SK-N-SH (cell line): ENCODE results near the gene TRIM40. TPM values are rescaled to one million over a fixed set of nuclear protein-coding genes. Genes with fewer than 3 reads are reported as not detected.

Experiments used
- CTCF ChIA-PET: fragments of 300-600, 350-600 bp; formaldehyde crosslinking; extraction: SDS; loops from one replicate; lab custom pipeline; 2021; lab: Yijun Ruan, JAX
- POLR2A ChIA-PET: fragments of 350-600 bp; sonication (Branson Sonifier 250); formaldehyde crosslinking; extraction: SDS; loops from one replicate; lab custom pipeline; 2020; ENCODE audit warnings: antibody characterized with exemption, inconsistent platforms; lab: Yijun Ruan, JAX
- DNase-seq: peaks from one replicate; pipeline ENCODE4 v3.0.0; 2012
- H2AFZ ChIP-seq: fragments of 200-600 bp; sonication (generic); 2 replicates; pipeline ENCODE4 v1.8.1; 2016; ENCODE audit warnings: antibody characterized with exemption, mild to moderate bottlenecking, low read depth
- H3F3A ChIP-seq: fragments of 200-600 bp; sonication (generic); replicated peaks from 2 replicates; pipeline ENCODE3; 2016; ENCODE audit warnings: antibody characterized with exemption, mild to moderate bottlenecking; ENCODE audit not compliant: insufficient read depth
- H3K27ac ChIP-seq, 2 experiments: fragments of 200-500 bp in 1 of 2; fragments of 200-600 bp in 1 of 2; sonication (Bioruptor generic) in 1 of 2; sonication (generic), shearing (Covaris generic) in 1 of 2; 2 replicates each; pipeline versions ENCODE4 v1.5.1 to v1.6.1; 2014 to 2016; ENCODE audit warnings: low read depth in 2 of 2, inconsistent platforms in 1 of 2, low read length in 1 of 2, mild to moderate bottlenecking in 1 of 2, mixed read lengths in 1 of 2
- H3K27me3 ChIP-seq: fragments of 200-600 bp; sonication (generic), shearing (Covaris generic); 2 replicates; pipeline ENCODE4 v1.6.1; 2016; ENCODE audit warnings: mixed run types; ENCODE audit not compliant: insufficient read depth
- H3K36me3 ChIP-seq, 2 experiments: fragments of 200-500 bp in 1 of 2; fragments of 200-600 bp in 1 of 2; sonication (Bioruptor generic) in 1 of 2; sonication (generic) in 1 of 2; replicated peaks in 1 of 2; 2 replicates each; pipeline versions ENCODE3 to v1.5.1; 2014 to 2016; ENCODE audit warnings: low read length in 1 of 2, mild to moderate bottlenecking in 1 of 2; ENCODE audit not compliant: insufficient read depth in 2 of 2, control insufficient read depth in 1 of 2
- H3K4me1 ChIP-seq, 2 experiments: fragments of 200-500 bp in 1 of 2; fragments of 200-600 bp in 1 of 2; sonication (Bioruptor generic) in 1 of 2; sonication (generic), shearing (Covaris generic) in 1 of 2; 2 replicates each; pipeline versions ENCODE4 v1.5.1 to v1.6.1; 2014 to 2016; ENCODE audit warnings: low read depth in 1 of 2, low read length in 1 of 2, mixed run types in 1 of 2; ENCODE audit not compliant: insufficient read depth in 2 of 2, control insufficient read depth in 1 of 2
- H3K4me2 ChIP-seq: fragments of 200-600 bp; sonication (generic), shearing (Covaris generic); 2 replicates; pipeline ENCODE4 v1.6.1; 2017; ENCODE audit warnings: mixed run types
- H3K4me3 ChIP-seq, 2 experiments: fragments of 200-500 bp in 1 of 2; fragments of 200-600 bp in 1 of 2; sonication (Bioruptor generic) in 1 of 2; sonication (generic), shearing (Covaris generic) in 1 of 2; 2 replicates each; pipeline versions ENCODE4 v1.5.1 to v1.8.1; 2014 to 2016; ENCODE audit warnings: low read depth in 2 of 2, inconsistent platforms in 1 of 2, low read length in 1 of 2, mild to moderate bottlenecking in 1 of 2, mixed read lengths in 1 of 2, moderate library complexity in 1 of 2
- H3K79me2 ChIP-seq: fragments of 200-600 bp; sonication (generic); 2 replicates; pipeline ENCODE4 v1.8.1; 2017; ENCODE audit warnings: mild to moderate bottlenecking; ENCODE audit not compliant: insufficient read depth
- H3K9ac ChIP-seq: fragments of 200-600 bp; sonication (generic); 2 replicates; pipeline ENCODE4 v1.6.1; 2017; ENCODE audit warnings: mixed run types
- H3K9me2 ChIP-seq: fragments of 200-600 bp; sonication (generic); 2 replicates; pipeline ENCODE4 v1.6.1; 2017; ENCODE audit warnings: mixed run types
- H3K9me3 ChIP-seq: fragments of 200-600 bp; sonication (generic); 2 replicates; pipeline ENCODE4 v1.6.1; 2017; ENCODE audit warnings: mixed run types, mild to moderate bottlenecking, moderate library complexity
- H4K20me1 ChIP-seq: fragments of 200-600 bp; sonication (generic); 2 replicates; pipeline ENCODE4 v1.6.1; 2017; ENCODE audit warnings: mild to moderate bottlenecking, mixed run types; ENCODE audit not compliant: insufficient read depth
- CHD2 ChIP-seq: fragments of 150-350 bp; IDR thresholded peaks from 2 replicates; pipeline ENCODE4 v1.6.1; 2018; ENCODE audit warnings: low read length; ENCODE audit not compliant: partially characterized antibody
- ELF1 ChIP-seq: IDR thresholded peaks from 2 replicates; pipeline ENCODE4 v1.4.0; 2012
- EP300 ChIP-seq, 2 experiments: IDR thresholded peaks; 2 replicates each; pipeline versions ENCODE4 v1.4.0 to v1.6.1; 2012; ENCODE audit warnings: borderline replicate concordance in 1 of 2, low read depth in 1 of 2, low read length in 1 of 2
- EZH2phosphoT487 ChIP-seq: fragments of 200-600 bp; sonication (generic); IDR thresholded peaks from 2 replicates; pipeline ENCODE4 v1.6.1; 2017; ENCODE audit warnings: low read depth, mixed run types, mild to moderate bottlenecking, antibody characterized with exemption, moderate library complexity, borderline replicate concordance
- FOXM1 ChIP-seq: IDR thresholded peaks from 2 replicates; pipeline ENCODE4 v1.4.0; 2012; ENCODE audit warnings: low read depth, mild to moderate bottlenecking
- GABPA ChIP-seq: IDR thresholded peaks from 2 replicates; pipeline ENCODE4 v1.4.0; 2012; ENCODE audit warnings: low read depth, mild to moderate bottlenecking
- GATA2 ChIP-seq: sonication (generic); formaldehyde crosslinking; IDR thresholded peaks from 2 replicates; pipeline ENCODE4 v1.5.0; 2020; ENCODE audit warnings: mild to moderate bottlenecking, missing genetic modification reagents
- JUND ChIP-seq: IDR thresholded peaks from 2 replicates; pipeline ENCODE4 v1.4.0; 2012
- MEF2A ChIP-seq: IDR thresholded peaks from 2 replicates; pipeline ENCODE4 v1.4.0; 2012; ENCODE audit warnings: low read depth, borderline replicate concordance
- NRF1 ChIP-seq: IDR thresholded peaks from 2 replicates; pipeline ENCODE4 v1.6.1; 2012; ENCODE audit warnings: low read depth, mild to moderate bottlenecking, low read length
- POLR2AphosphoS5 ChIP-seq: IDR thresholded peaks from 2 replicates; pipeline ENCODE4 v1.6.1; 2012; ENCODE audit warnings: low read depth, low read length
- RAD21 ChIP-seq: IDR thresholded peaks from 2 replicates; pipeline ENCODE4 v1.6.1; 2012; ENCODE audit warnings: mild to moderate bottlenecking, low read length
- RXRA ChIP-seq: IDR thresholded peaks from 2 replicates; pipeline ENCODE4 v1.4.0; 2012; ENCODE audit warnings: low read depth, mild to moderate bottlenecking, borderline replicate concordance
- SIN3A ChIP-seq: IDR thresholded peaks from 2 replicates; pipeline ENCODE4 v1.6.1; 2012; ENCODE audit warnings: low read depth, mild to moderate bottlenecking, low read length, moderate library complexity, borderline replicate concordance
- TAF1 ChIP-seq: IDR thresholded peaks from 2 replicates; pipeline ENCODE4 v1.6.1; 2012; ENCODE audit warnings: low read depth, mild to moderate bottlenecking, low read length, moderate library complexity, borderline replicate concordance
- TCF12 ChIP-seq: IDR thresholded peaks from 2 replicates; pipeline ENCODE4 v1.4.0; 2012
- TEAD4 ChIP-seq: IDR thresholded peaks from 2 replicates; pipeline ENCODE4 v1.4.0; 2012; ENCODE audit warnings: mild to moderate bottlenecking, borderline replicate concordance; ENCODE audit not compliant: insufficient read depth
- WGBS: methylation state at CpG from one replicate; pipeline ENCODE4 v1.1.6; 2017; ENCODE audit warnings: low lambda C conversion rate; 5-methylcytosine and 5-hydroxymethylcytosine counted together
- polyA plus RNA-seq, 3 experiments: library from polyadenylated mRNA; depleted of rRNA; stranded (reverse); fragments of >200 nt; gene quantifications; 2 replicates each; pipeline ENCODE4 v1.2.3, GENCODE V29; 2012
- TF ChIP-seq, protein P1 (sequence below): IDR thresholded peaks from 2 replicates; pipeline ENCODE4 v1.4.0; 2012; ENCODE audit warnings: low read depth, borderline replicate concordance
- TF ChIP-seq, protein P2 (sequence below): IDR thresholded peaks from 2 replicates; pipeline ENCODE4 v1.4.0; 2012; ENCODE audit warnings: low read depth, borderline replicate concordance
- TF ChIP-seq, protein P3 (sequence below): fragments of 150-350 bp; IDR thresholded peaks from 2 replicates; pipeline ENCODE4 v1.6.1; 2016; ENCODE audit warnings: mild to moderate bottlenecking, low read depth, low read length
- TF ChIP-seq, protein P4 (sequence below): IDR thresholded peaks from 2 replicates; pipeline ENCODE4 v1.4.0; 2012; ENCODE audit warnings: low read depth

Gene TRIM40
- polyA plus RNA-seq, 1 of the 3 experiments (the other 2 are of a cell fraction), result not detected

DNA sequence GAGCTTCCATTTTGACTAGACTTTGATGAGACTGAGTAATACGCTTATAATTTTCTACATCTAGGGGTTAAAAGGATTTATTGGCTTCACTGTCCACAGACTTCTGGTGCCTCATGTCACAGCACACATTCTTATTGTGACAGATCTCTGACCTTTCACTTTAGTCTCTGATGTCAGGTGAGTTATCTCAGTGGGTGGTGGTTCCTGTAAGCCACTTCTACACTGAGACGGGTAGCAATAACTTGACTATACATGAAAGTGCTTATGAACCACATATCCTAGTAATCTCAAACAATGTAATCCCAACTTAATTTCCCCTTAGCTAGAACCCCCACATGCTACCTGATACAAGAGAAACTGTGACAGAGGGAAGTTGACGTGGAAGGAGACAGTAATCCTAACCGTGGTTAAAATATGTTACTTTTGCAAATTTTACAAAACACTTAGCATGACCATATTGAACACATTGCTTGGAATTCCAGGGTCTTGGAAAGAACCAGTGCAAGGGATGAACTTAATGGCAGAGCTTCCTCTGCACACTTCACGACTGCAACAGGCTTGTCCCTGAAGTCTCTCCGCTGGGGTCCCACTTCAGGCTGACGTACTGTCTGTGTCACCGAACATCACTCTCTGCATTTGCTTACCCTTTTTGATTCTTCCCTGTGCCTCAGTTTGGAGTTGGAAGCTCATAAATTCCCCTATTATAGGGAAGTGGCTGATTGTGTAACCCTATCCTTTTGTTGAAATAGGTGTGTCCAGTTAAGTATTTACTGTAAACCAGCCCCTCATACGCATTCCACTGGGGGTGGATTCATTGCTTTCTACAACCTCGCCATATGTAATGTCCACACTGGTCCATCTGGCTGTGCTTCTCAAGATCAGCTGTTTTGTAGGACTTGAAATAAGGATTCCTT, 6.4 kb upstream of the TRIM40 start:
- no peak for TF ChIP-seq GATA2 (CRISPR knock-in tag)
- no peak for TF ChIP-seq TCF12
- no peak for TF ChIP-seq FOXM1
- TF ChIP-seq GABPA, result no peak
- no peak for TF ChIP-seq JUND
- TF ChIP-seq, all 33 proteins: peak for 0
- POLR2A ChIA-PET, result no interaction called here

DNA sequence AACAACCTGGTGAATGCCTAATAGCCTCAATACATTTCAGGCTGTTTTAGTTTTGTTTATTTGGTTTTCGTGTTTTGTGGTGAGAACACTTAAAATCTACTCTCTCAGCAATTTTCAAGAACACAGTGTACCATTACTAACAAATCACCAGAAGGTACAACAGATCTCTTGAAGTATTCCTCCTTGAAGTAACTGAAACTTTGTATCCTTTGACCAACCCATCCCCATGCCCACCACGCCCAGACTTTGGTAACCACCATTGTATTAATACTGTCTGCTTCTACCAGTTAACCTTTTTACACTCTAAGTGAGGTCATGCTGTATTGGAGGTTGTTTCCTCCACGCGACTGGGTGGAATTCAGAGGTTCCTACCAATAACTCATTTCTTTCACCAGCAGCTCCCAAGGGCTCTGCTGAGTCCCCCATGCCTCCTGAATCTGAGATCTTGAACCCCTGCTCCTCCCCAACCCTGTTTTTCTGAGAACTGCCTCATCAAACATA, 5.7 kb upstream of the TRIM40 start:
- Histone ChIP-seq H2AFZ (no peak overlapping the region), H3K9me2 (no peaks in the 10 kb centered on the region), H3K4me3 (no peak overlapping the region), H3K36me3 (no peaks in the 10 kb centered on the region), H3K27ac (no peak overlapping the region), H3F3A (no peaks in the 10 kb centered on the region), H3K9me3 (no peaks in the 10 kb centered on the region), H3K27me3 (peaks cover 84% of the 10 kb centered on the region), H4K20me1 (no peaks in the 10 kb centered on the region), H3K9ac (no peak overlapping the region), H3K79me2 (no peaks in the 10 kb centered on the region), H3K4me1 (no peaks in the 10 kb centered on the region), H3K4me2 (no peak overlapping the region)
- POLR2A ChIA-PET, result no interaction called here
- no peak for DNase-seq
- 14% methylated on average over 4 of the region's 4 CpGs for WGBS
- CTCF ChIA-PET, result interaction anchor here (0.7 to 6.2 kb wide), 32 partner anchors 8 to 480 kb away, joined by 3 to 207 read pairs (median 6); partner anchors contain the start of genes POLR1H and PPP1R11
- TF ChIP-seq, protein P1, sequence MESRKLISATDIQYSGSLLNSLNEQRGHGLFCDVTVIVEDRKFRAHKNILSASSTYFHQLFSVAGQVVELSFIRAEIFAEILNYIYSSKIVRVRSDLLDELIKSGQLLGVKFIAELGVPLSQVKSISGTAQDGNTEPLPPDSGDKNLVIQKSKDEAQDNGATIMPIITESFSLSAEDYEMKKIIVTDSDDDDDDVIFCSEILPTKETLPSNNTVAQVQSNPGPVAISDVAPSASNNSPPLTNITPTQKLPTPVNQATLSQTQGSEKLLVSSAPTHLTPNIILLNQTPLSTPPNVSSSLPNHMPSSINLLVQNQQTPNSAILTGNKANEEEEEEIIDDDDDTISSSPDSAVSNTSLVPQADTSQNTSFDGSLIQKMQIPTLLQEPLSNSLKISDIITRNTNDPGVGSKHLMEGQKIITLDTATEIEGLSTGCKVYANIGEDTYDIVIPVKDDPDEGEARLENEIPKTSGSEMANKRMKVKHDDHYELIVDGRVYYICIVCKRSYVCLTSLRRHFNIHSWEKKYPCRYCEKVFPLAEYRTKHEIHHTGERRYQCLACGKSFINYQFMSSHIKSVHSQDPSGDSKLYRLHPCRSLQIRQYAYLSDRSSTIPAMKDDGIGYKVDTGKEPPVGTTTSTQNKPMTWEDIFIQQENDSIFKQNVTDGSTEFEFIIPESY, result no peak
- no peak for TF ChIP-seq EZH2phosphoT487
- TF ChIP-seq MEF2A, result no peak
- no peak for TF ChIP-seq CHD2
- TF ChIP-seq NRF1, result no peak
- TF ChIP-seq TEAD4, result no peak
- no peak for TF ChIP-seq SIN3A
- TF ChIP-seq, protein P2, sequence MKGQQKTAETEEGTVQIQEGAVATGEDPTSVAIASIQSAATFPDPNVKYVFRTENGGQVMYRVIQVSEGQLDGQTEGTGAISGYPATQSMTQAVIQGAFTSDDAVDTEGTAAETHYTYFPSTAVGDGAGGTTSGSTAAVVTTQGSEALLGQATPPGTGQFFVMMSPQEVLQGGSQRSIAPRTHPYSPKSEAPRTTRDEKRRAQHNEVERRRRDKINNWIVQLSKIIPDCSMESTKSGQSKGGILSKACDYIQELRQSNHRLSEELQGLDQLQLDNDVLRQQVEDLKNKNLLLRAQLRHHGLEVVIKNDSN, result no peak
- TF ChIP-seq ELF1, result no peak
- TF ChIP-seq POLR2AphosphoS5, result no peak
- TF ChIP-seq RAD21, result no peak
- TF ChIP-seq, protein P3, sequence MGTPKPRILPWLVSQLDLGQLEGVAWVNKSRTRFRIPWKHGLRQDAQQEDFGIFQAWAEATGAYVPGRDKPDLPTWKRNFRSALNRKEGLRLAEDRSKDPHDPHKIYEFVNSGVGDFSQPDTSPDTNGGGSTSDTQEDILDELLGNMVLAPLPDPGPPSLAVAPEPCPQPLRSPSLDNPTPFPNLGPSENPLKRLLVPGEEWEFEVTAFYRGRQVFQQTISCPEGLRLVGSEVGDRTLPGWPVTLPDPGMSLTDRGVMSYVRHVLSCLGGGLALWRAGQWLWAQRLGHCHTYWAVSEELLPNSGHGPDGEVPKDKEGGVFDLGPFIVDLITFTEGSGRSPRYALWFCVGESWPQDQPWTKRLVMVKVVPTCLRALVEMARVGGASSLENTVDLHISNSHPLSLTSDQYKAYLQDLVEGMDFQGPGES, result no peak
- no peak for TF ChIP-seq EP300 (IDR thresholded peaks at IDR 0.05; ENCODE audit: borderline replicate concordance in 1 of 2, low read depth in 1 of 2, low read length in 1 of 2)
- TF ChIP-seq, protein P4, sequence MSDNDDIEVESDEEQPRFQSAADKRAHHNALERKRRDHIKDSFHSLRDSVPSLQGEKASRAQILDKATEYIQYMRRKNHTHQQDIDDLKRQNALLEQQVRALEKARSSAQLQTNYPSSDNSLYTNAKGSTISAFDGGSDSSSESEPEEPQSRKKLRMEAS, result no peak
- TF ChIP-seq FOXM1, result no peak
- TF ChIP-seq GABPA, result no peak
- no peak for TF ChIP-seq TAF1
- no peak for TF ChIP-seq GATA2 (CRISPR knock-in tag)
- no peak for TF ChIP-seq RXRA
- TF ChIP-seq, all 33 proteins: peak for 0

More for the DNA sequence above, 6.4 kb upstream of the TRIM40 start:
- CTCF ChIA-PET, result interaction anchor here (1.1 to 6.2 kb wide), 14 partner anchors 8 to 479 kb away, joined by 3 to 207 read pairs (median 18); partner anchors contain the start of gene POLR1H
- no peaks in the 10 kb centered on the region for H4K20me1 ChIP-seq
- no peak overlapping the region for H3K4me2 ChIP-seq
- no peak overlapping the region for H3K4me3 ChIP-seq
- H2AFZ ChIP-seq, result no peak overlapping the region
- H3K9me3 ChIP-seq, result no peaks in the 10 kb centered on the region
- H3K4me1 ChIP-seq, result no peaks in the 10 kb centered on the region
- 29% methylated on average over 10 of the region's 10 CpGs for WGBS
- H3K9me2 ChIP-seq, result no peaks in the 10 kb centered on the region
- H3F3A ChIP-seq, result no peaks in the 10 kb centered on the region
- peaks cover 84% of the 10 kb centered on the region for H3K27me3 ChIP-seq
- no peaks in the 10 kb centered on the region for H3K79me2 ChIP-seq
- H3K9ac ChIP-seq, result no peak overlapping the region
- DNase-seq, result no peak
- H3K36me3 ChIP-seq, result no peaks in the 10 kb centered on the region
- no peak overlapping the region for H3K27ac ChIP-seq
